Nephron progenitor cell (in vitro differentiated cells): ENCODE results near the gene PIGT.

ENCODE experiments used
- DNase-seq: peaks from one replicate; pipeline ENCODE4 v3.0.0; 2021
- H3K27ac Mint-ChIP-seq: 2 replicates; pipeline ENCODE4 v1.8.0; 2021; ENCODE audit warnings: mild to moderate bottlenecking, moderate library complexity, mixed read lengths
- H3K27me3 Mint-ChIP-seq: 2 replicates; pipeline ENCODE4 v1.8.0; 2021; ENCODE audit warnings: mild to moderate bottlenecking, low read depth, mixed read lengths; ENCODE audit not compliant: poor library complexity
- H3K36me3 Mint-ChIP-seq: 2 replicates; pipeline ENCODE4 v1.8.0; 2021; ENCODE audit warnings: low read depth, mixed read lengths
- H3K4me1 Mint-ChIP-seq: 2 replicates; pipeline ENCODE4 v1.8.0; 2021; ENCODE audit warnings: mixed read lengths
- H3K4me3 Mint-ChIP-seq: 2 replicates; pipeline ENCODE4 v1.8.0; 2021; ENCODE audit warnings: mild to moderate bottlenecking, moderate library complexity, mixed read lengths
- H3K9me3 Mint-ChIP-seq: 2 replicates; pipeline ENCODE4 v1.8.0; 2021; ENCODE audit warnings: mild to moderate bottlenecking, moderate library complexity, mixed read lengths
- TF ChIP-seq, protein P1 (sequence below): fragments of 200-600 bp; sonication (generic); IDR thresholded peaks from 2 replicates; pipeline ENCODE4 v1.5.0; 2021; ENCODE audit warnings: antibody characterized with exemption

The PIGT gene

GRCh38 chr20:45402946-45403345 is 13.0 kb upstream of the PIGT start:
- peaks cover 18% of the 10 kb centered on the region for H3K4me1 Mint-ChIP-seq
- peaks cover 38% of the 10 kb centered on the region for H3K36me3 Mint-ChIP-seq
- TF ChIP-seq, protein P1, sequence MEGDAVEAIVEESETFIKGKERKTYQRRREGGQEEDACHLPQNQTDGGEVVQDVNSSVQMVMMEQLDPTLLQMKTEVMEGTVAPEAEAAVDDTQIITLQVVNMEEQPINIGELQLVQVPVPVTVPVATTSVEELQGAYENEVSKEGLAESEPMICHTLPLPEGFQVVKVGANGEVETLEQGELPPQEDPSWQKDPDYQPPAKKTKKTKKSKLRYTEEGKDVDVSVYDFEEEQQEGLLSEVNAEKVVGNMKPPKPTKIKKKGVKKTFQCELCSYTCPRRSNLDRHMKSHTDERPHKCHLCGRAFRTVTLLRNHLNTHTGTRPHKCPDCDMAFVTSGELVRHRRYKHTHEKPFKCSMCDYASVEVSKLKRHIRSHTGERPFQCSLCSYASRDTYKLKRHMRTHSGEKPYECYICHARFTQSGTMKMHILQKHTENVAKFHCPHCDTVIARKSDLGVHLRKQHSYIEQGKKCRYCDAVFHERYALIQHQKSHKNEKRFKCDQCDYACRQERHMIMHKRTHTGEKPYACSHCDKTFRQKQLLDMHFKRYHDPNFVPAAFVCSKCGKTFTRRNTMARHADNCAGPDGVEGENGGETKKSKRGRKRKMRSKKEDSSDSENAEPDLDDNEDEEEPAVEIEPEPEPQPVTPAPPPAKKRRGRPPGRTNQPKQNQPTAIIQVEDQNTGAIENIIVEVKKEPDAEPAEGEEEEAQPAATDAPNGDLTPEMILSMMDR: no peak
- DNase-seq: no peak
- H3K27ac Mint-ChIP-seq: no peak overlapping the region
- H3K9me3 Mint-ChIP-seq: peaks cover 53% of the 10 kb centered on the region
- H3K4me3 Mint-ChIP-seq: no peak overlapping the region
- peaks cover 57% of the 10 kb centered on the region for H3K27me3 Mint-ChIP-seq

- DNase-seq: no peak
- Mint-ChIP-seq H3K27ac (no peak overlapping the region), H3K9me3 (peaks cover 42% of the 10 kb centered on the region), H3K4me3 (peak overlapping the region; percentile 78), H3K36me3 (peaks cover 32% of the 10 kb centered on the region), H3K27me3 (peaks cover 65% of the 10 kb centered on the region), H3K4me1 (peaks cover 20% of the 10 kb centered on the region)
- TF ChIP-seq, protein P1: no peak
Measured at GRCh38 chr20:45404438-45404837, 11.5 kb upstream of the PIGT start.

GRCh38 chr20:45405571-45406259 is 10.2 kb upstream of the PIGT start:
- H3K9me3 Mint-ChIP-seq: peaks cover 29% of the 10 kb centered on the region
- TF ChIP-seq, protein P1: no peak
- H3K4me3 Mint-ChIP-seq: peak overlapping the region; percentile 81
- peaks cover 29% of the 10 kb centered on the region for H3K36me3 Mint-ChIP-seq
- peaks cover 65% of the 10 kb centered on the region for H3K27me3 Mint-ChIP-seq
- H3K27ac Mint-ChIP-seq: peak overlapping the region; percentile 62
- peak; percentile 50 for DNase-seq
- H3K4me1 Mint-ChIP-seq: peaks cover 27% of the 10 kb centered on the region

DNA sequence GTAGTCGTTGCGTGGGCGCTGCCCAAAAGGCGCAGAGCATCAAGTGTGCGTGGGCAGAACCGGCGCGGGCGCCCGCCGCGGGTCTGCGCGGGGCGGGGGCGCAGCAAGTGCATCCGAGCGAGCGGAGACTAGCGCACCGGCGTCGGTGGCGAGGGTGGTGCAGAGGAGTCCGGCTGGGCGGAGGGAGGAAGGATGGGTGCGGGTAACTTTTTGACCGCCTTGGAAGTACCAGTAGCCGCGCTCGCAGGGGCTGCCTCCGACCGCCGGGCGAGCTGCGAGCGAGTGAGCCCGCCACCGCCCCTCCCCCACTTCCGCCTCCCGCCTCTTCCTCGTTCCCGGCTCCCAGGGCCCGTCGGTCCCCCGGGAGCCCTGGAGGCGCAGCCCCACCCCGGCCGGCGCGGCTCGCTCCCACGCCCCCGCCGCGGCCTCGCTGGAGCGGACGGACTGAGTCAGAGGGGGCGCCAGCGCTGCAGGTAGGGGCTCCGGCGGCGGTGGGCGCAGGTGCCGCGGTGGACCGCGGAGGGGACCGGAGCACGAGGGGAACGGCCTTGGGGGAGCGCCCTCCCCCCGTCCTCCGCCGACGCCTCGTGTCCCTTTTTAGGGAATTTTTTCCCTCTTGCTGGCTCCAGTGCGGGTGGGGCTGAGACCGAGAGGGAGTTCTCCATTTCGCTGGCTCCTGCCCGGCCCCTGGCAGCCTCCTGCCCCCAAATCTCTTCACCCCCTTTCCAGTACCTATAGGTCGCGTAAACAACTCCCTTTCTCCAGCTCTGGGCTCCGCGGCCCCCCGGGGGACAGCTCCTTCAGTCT is 9.5 kb upstream of the PIGT start:
- peaks cover 22% of the 10 kb centered on the region for H3K9me3 Mint-ChIP-seq
- H3K36me3 Mint-ChIP-seq: peaks cover 30% of the 10 kb centered on the region
- DNase-seq: peak; percentile 77
- no peak overlapping the region for H3K27ac Mint-ChIP-seq
- peaks cover 35% of the 10 kb centered on the region for H3K4me1 Mint-ChIP-seq
- peaks cover 62% of the 10 kb centered on the region for H3K27me3 Mint-ChIP-seq
- H3K4me3 Mint-ChIP-seq: peak overlapping the region; percentile 81
- TF ChIP-seq, protein P1: no peak

GRCh38 chr20:45407067-45407745 is 8.7 kb upstream of the PIGT start:
- peak; percentile 48 for DNase-seq
- H3K4me3 Mint-ChIP-seq: peak overlapping the region; percentile 81

More at GRCh38 chr20:45407067-45407745, 8.7 kb upstream of the PIGT start:
- TF ChIP-seq, protein P1: no peak
- Mint-ChIP-seq H3K4me1 (peaks cover 42% of the 10 kb centered on the region), H3K36me3 (peaks cover 22% of the 10 kb centered on the region), H3K27me3 (peaks cover 60% of the 10 kb centered on the region), H3K27ac (no peak overlapping the region), H3K9me3 (peaks cover 14% of the 10 kb centered on the region)
